NCI-H2029 treated with DMSO at 0.1 percent for 48 hours (cell line): ENCODE measurements around the gene FBXO42.
"Not testable (repeated sequence)": the region's sequence is repeated elsewhere in the genome, so short reads cannot be mapped to it uniquely, and the experiment has no call there.

Experiments
- DNase-seq: peaks from one replicate; lab custom pipeline; 2025; lab: John Stamatoyannopoulos, UW

The FBXO42 gene

DNA sequence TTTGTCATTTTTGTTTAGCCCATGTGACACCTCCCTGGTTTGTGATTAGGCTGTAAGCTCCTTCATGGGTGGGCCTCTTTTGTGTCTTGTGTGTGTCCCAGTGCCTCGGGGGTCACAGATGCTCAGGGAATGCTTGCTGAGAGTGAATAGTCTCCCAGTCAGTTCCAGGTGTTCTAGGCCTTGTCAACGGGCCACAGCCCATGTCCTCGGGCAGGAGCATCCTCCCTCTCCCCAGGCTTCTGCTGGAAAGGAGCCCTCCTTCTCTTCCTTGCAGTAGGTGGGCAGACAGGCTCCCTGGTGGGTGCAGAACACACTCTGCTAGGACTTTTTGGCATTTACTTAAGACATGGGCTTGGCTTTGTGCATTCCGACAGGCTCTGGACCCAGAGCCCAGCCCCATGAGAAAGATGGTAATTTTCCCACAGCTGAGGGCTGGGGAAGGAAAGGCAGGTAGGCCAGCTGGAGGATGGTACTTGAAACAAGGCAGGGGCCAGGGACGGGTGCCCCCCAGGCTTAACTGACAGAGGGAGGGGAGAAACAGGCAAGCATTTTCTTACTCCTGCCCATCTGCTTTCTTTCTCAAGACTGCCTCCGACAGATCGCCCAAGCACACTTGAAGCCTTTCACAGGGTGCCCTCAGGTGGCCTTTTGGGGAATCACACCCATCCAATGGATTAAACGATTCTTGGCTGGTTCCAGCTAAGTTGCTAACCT lies 108.2 kb downstream of the FBXO42 start:
- peak; percentile 18 for DNase-seq

DNA sequence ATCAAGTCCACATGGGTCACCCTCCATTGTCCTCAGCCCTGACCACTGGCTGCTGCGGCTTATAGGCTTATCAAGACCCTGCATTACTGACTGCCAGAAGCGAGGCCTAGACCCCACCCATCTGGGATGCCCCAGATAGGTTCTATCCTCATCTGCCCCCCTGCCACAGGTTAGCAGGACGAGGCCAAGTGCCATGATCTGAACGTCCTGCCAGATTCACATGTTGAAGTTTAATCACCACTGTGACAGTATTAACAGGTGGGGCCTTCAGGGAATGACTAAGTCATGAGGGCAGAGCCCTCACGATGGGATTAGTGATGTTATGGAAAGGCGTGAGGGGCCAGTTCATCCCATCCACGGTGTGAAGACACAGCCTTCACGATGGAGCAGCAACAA lies 109.1 kb downstream of the FBXO42 start:
- no peak for DNase-seq

DNA sequence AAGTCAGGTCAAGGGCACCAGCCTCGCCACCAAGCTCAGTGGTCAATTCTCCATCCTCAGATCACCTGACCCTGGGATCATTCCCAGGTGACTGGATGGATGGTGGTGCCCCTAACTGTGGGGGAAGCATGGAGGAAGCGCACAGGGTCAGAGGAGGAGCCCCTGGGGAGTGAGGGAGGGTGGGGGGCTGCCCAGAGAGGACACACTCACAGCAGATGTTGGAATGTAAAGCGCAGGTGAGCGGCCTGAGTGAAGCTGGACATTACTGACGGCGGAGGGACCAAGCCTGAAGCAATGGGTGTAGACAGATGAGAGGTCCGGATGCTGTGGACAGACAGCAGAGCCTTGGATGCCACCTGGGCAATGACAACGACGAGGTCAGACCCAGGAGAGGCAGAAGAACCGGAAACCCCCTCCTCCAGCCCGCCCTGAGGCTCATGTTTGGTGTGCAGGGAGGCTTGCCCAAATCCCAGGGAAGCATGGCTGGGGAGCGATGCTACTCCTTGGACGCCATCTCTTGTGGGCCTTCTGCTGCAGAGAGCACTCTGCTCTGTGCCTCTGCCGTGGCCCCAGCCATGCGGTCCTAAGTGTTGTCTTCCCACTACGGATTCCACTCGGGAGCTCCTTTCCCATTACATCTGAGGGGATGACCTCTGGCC lies 109.6 kb downstream of the FBXO42 start:
- no peak for DNase-seq

DNA sequence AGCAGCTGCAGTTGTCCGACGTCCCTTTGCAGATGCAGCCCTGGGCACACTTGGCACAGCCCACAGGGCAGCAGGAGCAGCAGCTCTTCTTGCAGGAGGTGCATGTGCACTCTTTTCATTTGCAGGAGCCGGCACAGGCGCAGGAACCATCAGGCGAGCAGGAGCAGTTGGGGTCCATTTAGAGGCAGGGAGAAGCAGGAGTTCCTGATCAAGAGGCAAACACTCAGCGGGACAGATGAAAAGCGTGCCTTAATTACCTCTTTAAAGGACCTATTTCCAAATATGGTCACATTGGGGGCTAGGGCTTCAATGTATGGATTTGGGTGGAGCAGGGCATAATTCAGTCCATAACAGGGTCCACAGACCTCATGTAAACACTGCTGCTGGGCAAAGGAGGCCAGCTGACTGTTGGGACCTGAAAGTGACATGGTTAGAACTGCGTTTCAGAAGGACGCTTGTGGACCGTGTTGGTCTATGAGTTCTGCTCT lies 111.0 kb downstream of the FBXO42 start:
- no peak for DNase-seq

DNA sequence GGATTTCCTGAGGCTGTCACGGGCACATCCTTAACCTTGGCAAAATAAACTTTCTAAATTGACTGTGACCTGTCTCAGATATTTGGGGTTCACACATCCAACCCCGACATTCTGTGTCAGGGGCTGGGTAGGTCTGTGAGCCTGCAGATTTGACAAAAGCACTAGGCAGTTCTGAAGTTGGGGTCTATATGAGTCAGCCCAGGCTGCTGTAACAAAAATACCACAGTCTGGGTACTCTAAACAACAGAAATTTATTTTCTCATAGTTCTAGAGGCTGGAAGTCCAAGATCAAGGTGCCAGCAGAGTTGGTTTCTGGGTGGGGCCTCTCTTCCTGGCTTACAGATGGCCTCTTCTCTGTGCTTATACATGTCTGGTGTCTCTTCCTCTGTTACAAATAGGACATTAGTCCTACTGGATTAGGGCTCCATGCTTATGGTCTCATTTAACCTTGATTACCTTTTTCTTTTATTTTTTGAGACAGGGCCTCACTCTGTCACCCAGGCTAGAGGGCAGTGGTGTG lies 112.2 kb downstream of the FBXO42 start:
- DNase-seq: no peak

DNA sequence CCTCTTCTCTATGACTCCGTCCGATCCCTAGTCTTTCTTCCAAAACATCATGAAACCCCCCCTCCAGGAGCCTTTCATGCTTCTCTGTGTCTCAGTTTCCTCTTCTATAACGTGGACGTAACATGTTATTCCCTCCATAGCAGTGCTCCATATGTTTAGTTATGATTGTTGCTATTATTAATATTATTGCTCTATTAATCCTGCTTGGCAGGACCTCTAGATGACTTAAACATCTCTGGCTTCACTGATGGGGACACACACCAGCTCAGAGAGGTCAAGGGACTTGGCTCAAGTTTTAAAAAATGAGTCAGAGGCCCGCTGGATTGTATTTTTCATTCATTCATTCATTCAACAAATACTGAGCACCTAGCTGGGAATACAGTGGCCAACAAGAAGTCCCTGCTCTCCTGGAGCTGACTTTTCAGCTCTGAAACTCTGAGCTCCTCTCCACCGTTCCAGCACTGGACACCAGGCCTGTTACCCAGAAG lies 114.9 kb downstream of the FBXO42 start:
- DNase-seq: no peak

DNA sequence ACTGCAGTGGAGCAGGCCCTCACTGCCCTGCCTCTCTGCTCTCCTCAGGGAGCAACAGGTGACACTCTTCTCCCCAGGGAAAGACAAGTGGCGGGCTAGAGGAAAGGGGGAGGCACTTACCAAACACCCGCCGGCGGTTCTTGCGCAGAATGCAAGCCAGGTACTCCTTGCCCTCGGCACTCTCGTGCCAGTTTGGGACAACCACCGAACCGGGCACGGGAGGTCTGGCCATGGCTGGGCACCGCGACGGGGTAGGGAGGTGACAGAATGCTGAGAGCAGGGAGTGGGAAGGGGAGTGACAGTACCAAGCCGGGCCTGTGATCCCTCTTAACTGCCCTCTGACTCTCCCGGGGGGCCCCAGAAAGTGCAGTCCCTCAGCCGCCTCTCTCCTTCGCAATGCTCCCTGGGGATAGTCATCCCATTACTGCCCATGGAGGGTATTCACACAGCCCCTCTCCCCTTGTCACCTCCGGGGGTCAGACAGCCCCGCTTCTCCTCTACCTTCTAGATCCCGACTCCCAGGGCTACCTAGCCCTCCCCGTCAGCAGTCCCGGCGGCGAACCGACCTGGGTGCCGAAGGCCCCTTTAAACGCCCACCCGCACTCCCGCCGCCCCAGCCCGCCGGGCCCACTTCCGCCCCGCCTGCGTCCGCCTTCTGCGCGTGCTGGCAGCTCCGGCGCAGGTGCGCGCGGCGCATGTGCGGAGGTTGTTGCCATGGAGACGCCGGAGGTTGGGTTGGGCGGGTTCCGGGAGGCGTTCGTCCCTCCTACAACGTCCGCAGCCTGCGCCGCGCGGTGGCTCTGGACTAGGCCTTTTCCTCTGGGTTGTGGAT lies 115.6 kb downstream of the FBXO42 start, which contains the start of gene CPLANE2:
Gene CPLANE2, minus strand, starts transcription at position 673 of the 832 bp plus-strand sequence. Its CDS starts 441 bp downstream, at position 232.
- peak; percentile 54 for DNase-seq

DNA sequence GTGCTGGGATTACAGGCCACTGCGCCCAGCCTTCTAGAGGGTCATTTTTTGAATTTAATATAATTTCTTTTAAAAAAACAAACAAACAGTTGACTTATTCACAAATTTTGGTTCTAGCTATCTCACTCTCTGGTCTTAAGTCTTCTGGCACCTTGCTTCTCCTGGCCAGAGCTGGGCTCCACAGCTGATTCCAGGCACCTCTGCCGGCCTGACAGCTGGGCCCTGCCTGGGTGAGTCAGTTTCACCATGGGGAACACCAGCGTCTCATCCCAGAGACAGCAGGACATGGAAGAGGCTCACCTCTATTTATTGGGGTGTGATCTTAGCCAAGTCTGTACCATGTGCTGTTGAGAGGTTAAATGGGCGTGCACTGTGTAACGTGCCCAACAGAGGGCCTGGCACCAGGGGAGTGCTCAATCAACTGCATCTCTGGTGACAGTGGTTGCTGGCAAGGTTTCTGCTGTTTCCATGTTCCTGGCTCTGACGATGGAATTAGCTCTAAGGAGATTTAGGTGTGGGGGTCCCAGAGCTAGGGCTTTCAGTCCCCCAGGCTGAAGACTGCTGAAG lies 116.3 kb downstream of the FBXO42 start:
- no peak for DNase-seq

DNA sequence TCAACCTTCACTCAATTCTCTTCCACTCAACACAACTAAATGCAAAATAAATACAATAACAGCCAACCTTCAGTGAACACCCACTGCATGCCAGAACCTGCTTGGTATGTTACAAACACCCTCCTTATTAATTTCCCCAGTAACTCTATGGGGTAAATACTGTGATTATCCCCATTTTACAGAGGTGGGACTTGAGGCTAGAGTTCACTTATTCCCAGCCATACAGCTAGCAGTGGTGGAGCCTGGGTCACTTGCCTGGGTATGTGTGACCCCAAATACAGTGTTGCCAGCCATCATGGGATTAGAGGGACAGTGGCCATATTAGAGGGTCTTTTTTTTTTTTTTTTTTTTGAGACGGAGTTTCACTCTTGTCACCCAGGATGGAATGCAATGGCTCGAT lies 116.9 kb downstream of the FBXO42 start:
- DNase-seq: no peak

DNA sequence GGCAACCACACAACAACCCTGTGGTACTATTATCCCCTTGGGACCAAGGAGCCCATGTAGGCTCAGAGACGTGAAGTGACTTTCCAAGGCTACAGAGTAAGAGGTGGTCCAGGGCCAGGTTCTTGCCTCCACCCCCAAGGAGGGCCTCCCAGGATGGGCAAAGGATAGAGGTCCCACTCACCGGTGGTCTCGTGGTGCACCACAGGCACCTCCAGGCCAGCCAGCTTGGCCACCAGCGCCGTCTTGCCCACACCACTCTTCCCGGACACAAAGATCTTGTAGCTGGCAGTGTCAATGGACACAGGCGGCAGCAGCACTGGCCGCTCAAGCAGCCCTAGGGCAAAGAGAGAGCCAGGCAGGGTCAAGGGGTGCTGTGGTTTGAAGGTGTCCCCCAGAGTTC lies 118.8 kb downstream of the FBXO42 start:
- DNase-seq: no peak

DNA sequence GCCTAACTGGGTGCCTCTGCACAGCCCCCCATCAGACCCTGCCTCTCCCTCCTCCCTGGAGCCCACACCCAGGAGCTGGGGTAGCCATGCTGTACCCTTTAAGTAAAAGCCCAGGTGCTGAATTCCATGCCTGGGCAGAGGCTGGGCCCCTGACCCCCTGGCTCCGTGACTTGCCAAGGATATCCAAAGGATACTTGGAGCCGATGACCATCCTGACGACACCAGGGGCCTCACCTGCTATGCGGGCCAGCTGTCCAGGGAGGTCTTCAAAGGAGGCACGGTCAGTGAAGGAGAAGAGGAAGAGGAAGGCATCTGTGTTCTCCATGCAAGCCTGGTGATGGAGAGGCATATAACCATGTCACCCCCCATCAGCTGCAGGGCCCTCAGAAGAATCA lies 120.0 kb downstream of the FBXO42 start:
- DNase-seq: no peak

DNA sequence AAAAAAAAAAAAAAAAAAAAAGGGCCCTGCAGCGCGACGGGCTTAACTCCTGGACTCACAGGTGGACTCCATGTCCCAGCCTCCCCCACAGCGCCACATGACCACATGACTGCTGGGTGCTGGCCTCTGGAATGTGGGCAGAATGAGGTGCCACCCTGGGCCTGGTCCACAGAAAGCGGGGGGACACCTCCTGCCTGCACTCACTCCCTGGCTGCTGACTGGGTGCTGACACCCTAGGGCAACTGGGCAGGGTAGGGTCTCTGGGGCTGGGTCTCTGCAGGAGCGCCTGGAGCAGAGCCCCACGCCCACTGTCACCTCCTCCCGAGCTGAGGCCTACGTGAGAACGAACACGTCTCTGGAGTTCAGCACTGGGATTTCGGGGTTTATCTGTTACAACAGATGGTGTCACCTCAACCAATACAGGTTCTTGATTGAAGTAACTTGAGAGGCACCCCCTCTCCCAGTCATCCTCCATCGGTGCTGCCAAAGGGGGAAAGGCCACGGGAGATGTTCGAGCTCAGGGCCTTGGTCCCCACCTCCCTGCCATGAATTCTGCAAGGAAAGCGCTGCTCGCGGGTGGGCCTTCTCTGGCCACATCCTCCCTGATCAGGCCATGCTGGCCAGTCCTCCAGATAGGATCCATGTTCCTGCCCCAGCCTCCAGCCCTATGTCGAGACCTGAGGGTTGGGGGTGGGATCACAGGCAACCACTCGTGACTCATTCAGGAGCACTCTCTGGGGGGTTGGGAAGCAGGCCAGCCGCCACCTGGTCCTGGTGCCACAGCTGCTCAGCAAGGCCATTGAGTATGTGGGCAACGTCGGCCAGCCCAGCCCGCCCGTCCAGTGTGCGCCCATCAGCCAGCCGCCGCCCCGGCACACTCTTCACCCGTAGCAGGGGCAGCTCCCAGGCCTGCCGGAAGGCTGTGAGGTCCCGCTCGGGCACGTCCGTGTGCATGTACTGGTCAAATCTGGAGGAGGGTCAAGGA lies 120.7 kb downstream of the FBXO42 start:
- DNase-seq: no peak

DNA sequence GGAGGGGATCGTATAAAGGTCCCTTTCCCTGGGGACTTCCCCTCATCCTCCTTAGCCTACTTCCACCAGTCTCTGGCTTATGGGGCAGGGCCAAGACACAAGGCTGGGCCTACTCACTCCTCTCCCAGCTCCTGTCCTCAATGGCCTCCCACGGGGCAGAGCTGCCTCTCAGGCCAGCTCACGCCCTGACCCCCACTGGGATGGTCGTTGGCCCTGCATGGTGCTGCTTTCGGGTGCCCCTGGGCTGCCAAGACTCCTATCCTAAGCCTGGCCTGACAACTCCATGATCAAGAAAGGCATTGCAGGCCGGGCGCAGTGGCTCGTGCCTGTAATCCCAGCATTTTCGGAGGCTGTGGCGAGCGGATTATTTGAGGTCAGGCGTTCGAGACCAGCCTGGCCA lies 121.5 kb downstream of the FBXO42 start:
- DNase-seq: no peak

DNA sequence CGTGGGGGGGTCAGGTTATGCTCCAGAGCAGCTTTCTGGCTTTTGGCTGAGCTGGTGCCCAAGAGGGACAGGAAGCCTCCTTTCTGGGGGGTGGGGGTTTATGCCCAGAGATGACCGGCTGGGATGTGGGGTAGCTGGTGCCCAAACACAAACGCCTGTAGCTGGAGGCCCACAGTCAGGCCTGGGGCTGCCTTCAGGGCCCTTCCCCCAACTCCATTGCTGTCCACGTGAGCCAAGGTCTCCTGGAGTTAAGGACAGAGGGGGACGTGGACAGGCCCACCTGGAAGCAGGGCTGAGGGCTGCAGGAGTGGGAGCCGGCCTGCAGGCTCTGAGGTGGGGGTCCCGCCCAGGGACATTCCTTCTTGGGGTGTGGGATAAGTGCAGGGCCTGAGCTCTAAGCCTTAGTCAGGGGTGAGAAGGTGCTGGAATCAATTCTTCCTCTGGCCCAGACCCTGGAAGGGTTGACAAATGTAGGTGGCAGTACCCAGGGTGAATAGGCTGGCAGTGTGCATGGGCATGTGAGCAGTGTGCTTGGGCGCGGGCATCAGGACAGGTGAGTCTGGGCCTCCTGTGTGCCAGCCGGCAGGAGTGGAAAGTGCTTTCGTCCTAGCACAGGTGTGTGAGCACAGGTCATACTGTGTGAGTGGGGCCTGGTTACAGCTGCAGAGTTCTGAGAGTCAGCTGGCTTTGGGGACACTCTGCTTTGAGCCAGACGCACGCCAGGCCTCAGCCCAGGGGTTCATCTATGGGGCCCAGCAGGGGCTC lies 122.1 kb downstream of the FBXO42 start:
- no peak for DNase-seq

DNA sequence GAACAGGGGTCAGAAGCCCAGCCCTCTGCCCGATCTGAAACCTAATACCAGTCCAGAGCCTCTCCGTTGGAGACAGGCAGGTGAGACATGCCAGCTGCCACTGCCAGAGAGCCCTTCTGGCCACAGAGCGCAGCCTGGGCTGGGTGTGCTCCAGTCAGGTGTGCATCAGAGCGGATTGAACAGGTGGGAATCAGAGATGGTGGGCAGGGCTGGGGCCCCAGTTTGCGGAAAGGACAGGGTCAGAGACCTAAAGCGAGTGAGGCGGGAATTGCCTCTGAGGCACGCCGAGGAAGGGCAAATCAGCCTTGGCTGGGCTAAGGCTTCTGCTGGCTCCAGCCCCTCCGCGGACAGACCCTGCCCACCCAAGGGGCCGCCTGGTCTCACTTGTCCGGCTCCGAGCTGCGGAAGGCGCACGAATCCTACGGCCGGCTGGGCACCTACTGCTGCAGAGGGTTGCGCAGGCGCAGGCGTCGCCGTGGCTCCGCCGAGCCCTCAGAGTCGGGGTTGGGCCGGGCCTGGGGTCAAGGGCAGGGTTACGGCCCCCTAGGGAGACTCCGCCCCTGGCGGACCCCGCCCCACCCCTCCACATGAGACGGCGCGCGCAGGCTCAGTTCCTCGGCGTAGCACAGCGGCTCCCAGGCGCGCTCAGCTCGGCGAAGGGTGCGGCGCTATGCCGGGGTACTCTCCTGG lies 125.6 kb downstream of the FBXO42 start:
- DNase-seq: no peak

DNA sequence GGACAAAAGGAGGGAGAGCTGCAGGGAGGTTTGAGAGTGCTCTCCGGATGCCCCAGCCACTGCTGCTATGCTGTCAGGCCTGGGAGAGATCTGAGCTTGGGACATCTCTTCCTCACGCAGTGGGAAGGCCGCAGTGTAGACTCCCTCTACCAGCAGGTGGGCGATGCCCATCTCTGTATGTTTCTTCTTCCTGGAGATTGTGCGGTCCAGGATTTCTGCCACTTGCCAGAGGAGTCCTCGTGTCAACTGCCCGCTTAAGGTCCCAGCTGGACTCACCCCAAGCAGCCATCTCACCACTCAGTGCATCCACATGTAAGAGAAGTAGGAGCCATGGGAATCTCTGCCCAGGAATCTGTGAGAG lies 126.2 kb downstream of the FBXO42 start:
- DNase-seq: no peak

DNA sequence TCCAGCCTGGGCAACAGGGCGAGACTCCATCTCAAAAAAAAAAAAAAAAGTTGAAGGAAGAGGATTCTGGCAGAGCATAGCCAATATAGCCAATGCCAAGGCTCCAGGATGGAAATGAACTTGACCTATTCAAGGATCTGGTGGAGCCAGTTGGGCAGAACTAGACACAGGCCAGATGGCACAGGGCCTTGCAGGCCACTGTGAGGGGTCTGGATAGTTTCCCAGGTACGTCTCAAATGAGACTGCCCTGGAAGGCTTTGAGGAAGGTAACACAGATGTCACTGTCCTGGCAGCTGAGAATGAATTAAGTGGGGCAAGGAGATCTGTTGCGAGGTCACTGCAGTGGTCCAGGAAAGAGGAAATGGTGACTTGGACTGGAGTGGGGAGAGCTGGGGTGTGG lies 127.8 kb downstream of the FBXO42 start:
- DNase-seq: no peak

DNA sequence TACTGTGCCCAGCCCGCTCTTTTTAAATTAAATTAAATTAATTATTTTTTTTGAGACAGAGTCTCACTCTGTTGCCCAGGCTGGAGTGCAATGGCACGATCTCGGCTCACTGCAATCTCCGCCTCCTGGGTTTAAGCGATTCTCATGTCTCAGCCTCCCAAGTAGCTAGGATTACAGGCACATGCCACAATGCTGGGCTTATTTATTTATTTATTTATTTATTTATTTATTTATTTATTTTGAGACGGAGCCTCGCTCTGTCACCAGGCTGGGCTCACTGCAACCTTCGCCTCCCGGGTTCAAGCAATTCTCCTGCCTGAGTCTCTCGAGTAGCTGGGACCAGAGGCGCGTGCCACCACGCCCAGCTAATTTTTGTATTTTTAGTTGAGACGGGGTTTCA lies 129.6 kb downstream of the FBXO42 start:
- not testable (repeated sequence) for DNase-seq

DNA sequence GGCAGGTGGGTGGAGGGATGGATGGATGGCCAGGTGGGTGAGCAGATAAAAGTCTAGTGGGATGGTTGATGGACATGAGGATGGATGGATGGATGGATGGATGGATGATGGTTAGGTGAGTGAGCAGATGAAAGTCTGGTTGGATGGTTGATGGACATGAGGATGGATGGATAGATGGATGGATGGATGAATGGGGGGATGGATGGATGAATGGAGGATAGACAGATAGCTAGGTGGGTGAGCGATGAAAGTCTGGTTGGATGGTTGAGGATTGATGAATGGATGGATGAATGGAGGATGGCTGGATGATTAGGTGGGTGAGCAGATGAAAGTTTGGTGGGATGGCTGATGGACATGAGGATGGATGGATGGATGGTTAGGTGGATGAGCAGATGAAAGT lies 130.8 kb downstream of the FBXO42 start:
- no peak for DNase-seq
